ENCODE measurements around the gene SPEG. TPM values are rescaled to one million over a fixed set of nuclear protein-coding genes. Genes with fewer than 3 reads are reported as not detected.
A peak's percentile ranks its signal among the peaks of the same experiment; 100 is the strongest.

Gene SPEG
- total and polyA plus RNA-seq, 2 of the 13 experiments (the other 11 are each of a cell fraction or from before 2014, with no cell fraction given) = 0.18 to 0.24 TPM

GRCh38 chr2:219388121-219388906, 46.3 kb upstream of the SPEG start (continued):
- TF ChIP-seq, protein P1, sequence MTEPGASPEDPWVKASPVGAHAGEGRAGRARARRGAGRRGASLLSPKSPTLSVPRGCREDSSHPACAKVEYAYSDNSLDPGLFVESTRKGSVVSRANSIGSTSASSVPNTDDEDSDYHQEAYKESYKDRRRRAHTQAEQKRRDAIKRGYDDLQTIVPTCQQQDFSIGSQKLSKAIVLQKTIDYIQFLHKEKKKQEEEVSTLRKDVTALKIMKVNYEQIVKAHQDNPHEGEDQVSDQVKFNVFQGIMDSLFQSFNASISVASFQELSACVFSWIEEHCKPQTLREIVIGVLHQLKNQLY (CRISPR knock-in tag; IDR thresholded peaks at IDR 0.05) = 0 out of 2 replicates have a peak, but pooled peaks have one; percentile 19
- TF ChIP-seq WIZ (CRISPR knock-in tag; IDR thresholded peaks at IDR 0.05) (no peak), NONO (IDR thresholded peaks at IDR 0.05) (no peak), NONO (CRISPR knock-in tag; conservative IDR thresholded peaks at IDR 0.05) (peak; percentile 81), ZNF224 (CRISPR knock-in tag; IDR thresholded peaks at IDR 0.05) (no peak), CTCF (CRISPR knock-in tag; IDR thresholded peaks at IDR 0.05) (peak; percentile 78), HBP1 (CRISPR knock-in tag; IDR thresholded peaks at IDR 0.05; ENCODE audit: low read depth) (no peak), FLYWCH1 (CRISPR knock-in tag; IDR thresholded peaks at IDR 0.05) (no peak), CBX1 (IDR thresholded peaks at IDR 0.05; ENCODE audit: low read depth) (peak; percentile 29), ZNF235 (CRISPR knock-in tag; IDR thresholded peaks at IDR 0.05; ENCODE audit: borderline replicate concordance) (0 out of 2 replicates have a peak, but pooled peaks have one; percentile 66), SAP130 (CRISPR knock-in tag; IDR thresholded peaks at IDR 0.05; ENCODE audit: low read depth) (peak; percentile 66), ATRX (CRISPR knock-in tag; IDR thresholded peaks at IDR 0.05; ENCODE audit: borderline replicate concordance) (no peak), ZBTB3 (CRISPR knock-in tag; IDR thresholded peaks at IDR 0.05; ENCODE audit: borderline replicate concordance, low read depth) (0 out of 2 replicates have a peak, but pooled peaks have one; percentile 68), PHF8 (CRISPR knock-in tag; IDR thresholded peaks at IDR 0.05) (peak; percentile 61; the same call in 1 of the 2 replicates), GFI1 (CRISPR knock-in tag; IDR thresholded peaks at IDR 0.05; ENCODE audit: borderline replicate concordance) (peak; percentile 71; the same call in 1 of the 2 replicates), MYNN (CRISPR knock-in tag; IDR thresholded peaks at IDR 0.05; ENCODE audit: low read depth) (no peak), ZNF281 (CRISPR knock-in tag; IDR thresholded peaks at IDR 0.05; ENCODE audit: borderline replicate concordance) (peak; percentile 30; the same call in 1 of the 2 replicates), ZNF382 (CRISPR knock-in tag; IDR thresholded peaks at IDR 0.05; ENCODE audit: borderline replicate concordance) (no peak), SKI (IDR thresholded peaks at IDR 0.05; ENCODE audit: partially characterized antibody) (peak; percentile 82), PHF20 (CRISPR knock-in tag; IDR thresholded peaks at IDR 0.05) (peak; percentile 41; the same call in 1 of the 2 replicates)
